HG03103 (cell line): ENCODE measurements around the gene DGKZ.

Source experiments
- ATAC-seq: cut with Tn5 transposase; IDR thresholded peaks from one replicate; pipeline ENCODE4 v1.9.1; 2021; ENCODE audit warnings: low read depth; ENCODE audit not compliant: unreplicated experiment

The DGKZ gene

DNA sequence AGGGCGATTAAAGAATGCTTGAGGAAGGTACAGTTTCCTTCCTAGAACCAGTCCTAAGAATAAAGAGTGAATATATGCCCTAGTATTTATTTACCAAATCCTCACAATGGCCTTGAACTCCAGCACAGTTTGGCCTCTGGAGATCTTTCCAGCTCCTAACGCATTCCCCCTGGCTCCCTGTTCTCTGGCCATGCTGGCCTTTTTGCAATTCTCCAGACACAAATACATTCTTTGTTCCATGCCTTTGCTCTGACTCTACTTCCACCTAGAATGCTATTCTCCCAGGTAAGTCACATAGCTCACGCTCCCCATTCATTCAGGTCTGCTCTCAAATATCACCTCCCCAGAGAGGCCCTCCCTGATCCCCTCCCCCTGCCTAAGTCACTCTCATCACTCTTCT is 3.7 kb upstream of the DGKZ start:
- ATAC-seq: no peak

DNA sequence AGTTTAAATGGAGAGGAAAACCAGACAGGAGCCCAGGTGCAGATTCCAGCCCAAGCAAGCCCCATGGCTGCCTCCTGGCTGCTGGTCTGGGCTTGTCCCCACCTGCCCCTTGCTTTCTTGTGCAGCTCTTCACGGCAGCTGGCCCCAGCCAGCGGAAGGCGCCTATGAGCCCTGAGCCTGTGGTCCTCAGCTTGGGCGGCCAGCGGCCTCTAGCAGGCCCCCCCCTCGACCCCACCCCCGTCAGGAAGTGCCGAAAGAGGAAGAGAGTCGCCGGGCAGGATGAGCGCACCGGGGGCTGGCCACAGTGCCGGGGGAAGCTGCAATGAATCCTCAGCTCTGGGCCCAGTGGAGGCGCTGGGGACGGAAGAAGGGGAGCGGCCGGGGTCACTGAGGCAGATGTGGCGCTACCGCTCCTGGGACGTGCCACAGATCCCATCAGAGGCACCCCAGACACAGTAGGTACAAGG is 2.1 kb upstream of the DGKZ start:
- no peak for ATAC-seq

DNA sequence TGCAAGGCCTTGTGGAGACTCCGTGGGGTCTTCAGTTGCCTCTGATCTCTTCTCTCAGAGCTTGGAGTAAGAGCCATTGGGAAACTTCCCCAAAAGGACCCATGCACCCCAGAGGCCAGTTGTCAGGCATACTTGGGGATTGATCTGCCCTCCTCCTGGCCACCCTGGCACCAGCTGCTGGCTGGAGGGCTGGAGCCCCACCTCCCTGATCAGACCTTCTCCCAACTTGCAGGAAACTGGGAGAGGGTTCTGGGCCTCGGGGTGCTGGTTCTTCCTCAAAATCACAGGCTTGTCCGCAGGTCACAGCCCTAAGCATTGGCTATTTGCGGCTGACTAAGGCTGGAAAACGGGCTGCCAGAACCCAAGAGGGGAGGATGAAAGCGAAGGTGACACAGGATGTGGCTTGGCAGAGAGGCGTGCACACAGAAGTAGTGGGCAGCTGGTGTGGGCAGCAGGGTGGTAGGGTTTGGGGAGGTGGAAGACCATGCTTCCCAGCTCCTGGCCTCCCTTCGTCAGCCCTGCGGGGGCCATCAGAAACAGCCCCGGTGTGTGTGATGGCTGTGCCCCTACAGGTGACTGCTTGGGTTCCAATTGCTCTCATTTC is 1.3 kb upstream of the DGKZ start:
- ATAC-seq: no peak

DNA sequence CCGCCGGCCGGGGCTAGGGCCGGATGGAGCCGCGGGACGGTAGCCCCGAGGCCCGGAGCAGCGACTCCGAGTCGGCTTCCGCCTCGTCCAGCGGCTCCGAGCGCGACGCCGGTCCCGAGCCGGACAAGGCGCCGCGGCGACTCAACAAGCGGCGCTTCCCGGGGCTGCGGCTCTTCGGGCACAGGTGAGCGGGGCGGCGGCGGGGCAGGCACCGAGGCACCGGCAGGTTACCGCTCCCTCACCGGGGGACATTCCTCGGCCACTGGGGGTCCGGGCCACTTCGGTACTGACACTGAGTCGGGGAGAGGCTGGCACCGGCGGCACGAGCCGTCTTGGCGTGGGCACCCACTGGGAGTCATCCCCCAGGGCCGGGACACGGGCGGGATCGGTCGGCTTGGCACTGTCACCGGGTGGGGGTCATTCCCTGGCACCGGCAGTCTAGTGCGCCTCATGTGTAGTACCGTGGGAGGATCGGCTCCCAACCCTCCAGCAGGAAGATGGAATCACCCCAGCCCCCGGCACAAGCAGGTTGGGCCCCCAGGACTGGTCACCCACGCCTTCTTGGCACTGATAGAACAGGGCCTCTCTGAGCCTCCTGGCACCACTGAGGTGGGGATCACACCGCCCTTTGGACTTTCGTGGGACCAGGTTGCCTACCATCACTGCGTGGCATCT is 511 bp downstream of the DGKZ start:
- no peak for ATAC-seq

DNA sequence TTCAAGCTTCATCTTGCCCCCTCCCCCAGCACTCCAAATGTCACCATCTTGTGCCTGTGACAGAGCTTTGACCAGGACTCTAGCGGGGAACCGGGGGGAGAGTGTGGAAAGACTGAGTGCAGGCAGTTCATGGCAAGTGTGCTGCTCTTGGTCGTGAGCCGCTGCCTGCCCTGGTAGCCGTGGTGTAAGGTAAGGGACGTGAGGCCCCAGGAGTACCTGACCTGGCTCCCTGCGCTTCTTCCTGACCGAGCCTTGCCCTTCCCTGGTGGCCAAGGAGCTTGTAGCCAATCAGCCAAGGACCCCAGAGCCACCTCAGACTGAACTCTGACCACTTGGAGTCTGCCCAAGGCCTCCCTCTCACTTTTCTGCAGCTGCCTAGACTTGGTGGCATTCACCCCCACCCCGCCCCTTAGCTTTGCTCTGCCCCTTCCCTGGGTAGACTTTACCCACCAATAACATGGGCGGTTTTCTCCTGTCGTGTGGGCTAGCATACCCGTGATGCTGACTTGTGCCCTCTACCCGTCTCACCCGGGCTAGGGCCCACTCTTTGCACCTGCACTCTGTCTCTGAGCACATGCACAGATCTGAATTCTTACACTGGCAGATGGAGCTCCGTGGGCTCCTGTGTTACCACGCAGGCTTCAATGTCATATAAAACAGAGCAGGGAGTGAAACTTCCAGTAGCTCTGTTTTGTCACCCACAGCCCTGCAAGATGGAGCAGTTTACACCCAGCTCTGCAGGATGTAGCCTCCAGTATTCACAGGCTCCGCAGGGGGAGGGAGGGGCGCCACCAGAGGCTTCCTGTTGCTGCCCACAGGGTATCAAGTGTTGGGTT is 1.5 kb downstream of the DGKZ start:
- ATAC-seq: no peak

DNA sequence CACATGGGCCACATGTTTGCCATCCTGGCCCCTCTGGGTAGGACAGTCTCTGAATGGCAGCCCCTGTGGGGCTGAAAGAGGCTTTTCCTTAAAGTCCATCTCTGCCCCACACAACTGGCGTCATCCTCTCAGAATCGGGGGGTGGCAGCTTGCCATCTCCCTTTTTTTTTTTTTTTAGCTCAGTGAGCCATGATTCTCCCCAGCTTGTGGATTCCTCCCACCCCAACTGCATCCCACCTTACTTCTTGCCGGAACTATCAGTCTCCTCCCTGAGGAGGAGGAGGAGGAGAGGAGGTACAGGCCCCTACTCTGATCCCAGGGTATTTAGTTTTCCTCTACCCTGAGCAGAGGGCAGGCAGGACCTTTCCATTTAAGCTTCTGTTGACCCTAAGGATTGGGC is 3.4 kb downstream of the DGKZ start:
- no peak for ATAC-seq

DNA sequence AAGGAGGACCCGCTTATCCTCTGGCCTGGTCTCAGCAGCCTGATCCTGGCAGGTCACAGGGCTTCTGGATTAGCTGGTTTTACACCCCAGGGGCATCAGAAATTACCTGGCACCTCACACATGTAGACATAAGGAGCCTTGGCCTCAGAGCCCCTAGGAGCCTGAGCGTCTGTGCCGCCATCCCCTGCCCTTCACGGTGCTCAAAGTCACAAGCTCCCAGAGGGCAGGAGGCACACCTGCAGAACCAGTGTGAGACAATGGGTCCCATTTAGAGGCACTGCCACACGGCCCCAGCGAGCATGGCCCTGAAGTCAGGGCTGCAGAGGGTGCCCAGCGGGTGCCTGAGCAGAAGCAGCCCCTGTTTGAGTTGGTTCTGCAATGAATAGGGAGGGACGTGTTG is 3.9 kb downstream of the DGKZ start:
- ATAC-seq: no peak

DNA sequence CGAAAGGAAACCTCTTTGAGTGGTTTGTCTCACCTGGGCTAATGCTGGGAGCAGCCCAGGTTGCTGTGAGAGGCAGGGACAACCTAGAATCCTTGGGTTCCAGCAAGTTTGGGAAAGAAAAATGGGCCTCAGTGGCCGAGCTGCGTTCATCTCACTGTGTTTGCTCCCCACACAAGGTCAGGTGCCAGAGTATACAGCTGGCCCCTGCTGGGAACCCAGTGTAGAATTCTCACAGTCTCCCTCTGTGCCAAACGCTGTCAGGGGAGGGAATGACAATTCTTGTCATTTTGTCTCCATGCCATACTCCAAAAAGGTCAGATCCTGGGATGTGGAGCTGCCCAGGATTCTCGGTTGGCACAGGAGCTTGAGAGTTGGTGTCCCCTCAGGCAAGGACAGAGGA is 4.3 kb downstream of the DGKZ start:
- ATAC-seq: no peak

DNA sequence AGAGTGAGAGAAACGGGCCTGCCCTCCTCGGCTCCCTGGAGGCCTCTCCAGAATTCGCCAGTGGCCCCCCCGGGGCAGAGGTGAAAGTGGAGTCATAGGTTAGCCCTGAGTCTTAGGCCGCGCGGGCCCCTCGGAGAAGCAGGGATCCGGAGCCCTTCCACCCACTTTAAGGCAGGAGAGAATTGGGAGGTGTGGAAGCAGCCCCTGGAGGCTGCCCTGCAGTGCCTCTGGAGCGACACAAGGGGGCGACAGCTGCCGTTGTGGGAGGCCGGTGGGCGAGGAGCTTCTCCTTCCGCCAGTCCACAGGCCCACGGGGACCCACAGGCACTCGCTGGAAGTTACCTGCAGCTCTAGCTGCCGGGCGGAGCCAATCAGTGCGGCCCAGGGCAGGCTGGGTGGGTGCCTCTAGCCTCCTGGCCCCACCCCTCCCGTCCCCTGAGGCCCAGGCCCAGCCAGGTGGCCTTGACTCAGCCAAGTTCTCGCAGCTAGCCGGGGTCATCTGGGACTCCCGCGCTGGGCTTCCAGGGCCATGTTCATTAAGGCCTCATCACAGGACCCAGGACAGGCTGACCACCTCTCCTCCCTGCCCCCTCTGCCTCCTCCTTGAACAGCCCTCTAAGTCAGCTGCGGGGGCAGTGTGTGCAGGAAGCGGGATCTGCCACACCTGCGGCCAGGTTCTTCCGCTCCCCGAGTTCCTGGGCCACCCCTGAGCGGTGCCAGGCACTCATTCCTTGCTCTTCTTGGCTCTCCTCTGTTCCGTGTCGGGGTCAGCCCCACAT is 5.0 kb downstream of the DGKZ start:
- no peak for ATAC-seq

DNA sequence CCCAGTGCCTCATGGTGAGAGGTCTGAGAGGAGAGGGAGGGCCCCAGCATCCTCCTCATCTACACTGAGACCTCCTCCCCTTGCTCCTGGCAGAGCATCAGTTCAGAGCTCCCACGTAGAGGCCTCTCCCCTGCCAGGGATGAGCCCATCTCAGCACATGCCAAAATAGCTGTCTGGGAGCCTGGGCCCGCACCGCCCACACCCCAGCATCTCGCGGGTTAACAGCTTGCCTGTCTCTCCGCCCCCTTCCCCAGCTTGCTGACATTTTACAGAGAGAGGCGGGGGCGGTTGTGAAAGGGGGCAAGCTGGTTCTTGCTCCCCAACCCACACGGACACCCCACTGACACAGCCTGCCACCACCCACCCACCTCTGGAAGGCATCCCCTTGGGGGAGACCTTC is 6.4 kb downstream of the DGKZ start:
- ATAC-seq: no peak

DNA sequence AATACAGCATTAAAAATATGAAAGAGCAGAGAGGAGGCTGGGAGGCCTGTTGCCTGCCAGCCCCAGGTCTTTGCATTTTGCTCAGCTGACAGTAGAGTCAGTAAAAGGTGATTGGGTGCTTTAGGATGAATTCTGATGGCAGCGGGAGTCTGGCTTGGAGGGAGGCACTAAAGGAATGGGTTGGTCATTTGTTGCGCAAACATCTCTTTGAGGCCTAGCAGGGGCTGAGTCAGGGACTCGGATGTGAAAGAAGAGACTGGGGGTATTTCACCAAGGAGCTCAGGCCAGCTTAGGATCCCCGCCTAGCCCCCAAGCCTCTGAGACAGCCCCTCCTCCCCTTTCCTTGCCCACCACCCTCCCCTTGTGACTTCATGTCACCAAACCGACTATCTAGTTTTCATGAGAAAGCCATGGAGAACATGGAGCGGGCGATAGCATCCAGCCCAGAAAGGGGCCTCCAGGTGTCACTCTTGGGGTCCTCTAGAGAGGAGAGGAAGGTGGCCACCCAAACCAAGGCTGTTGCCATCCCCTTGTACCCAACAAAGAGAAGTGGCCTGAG is 9.7 kb downstream of the DGKZ start:
- ATAC-seq: no peak

DNA sequence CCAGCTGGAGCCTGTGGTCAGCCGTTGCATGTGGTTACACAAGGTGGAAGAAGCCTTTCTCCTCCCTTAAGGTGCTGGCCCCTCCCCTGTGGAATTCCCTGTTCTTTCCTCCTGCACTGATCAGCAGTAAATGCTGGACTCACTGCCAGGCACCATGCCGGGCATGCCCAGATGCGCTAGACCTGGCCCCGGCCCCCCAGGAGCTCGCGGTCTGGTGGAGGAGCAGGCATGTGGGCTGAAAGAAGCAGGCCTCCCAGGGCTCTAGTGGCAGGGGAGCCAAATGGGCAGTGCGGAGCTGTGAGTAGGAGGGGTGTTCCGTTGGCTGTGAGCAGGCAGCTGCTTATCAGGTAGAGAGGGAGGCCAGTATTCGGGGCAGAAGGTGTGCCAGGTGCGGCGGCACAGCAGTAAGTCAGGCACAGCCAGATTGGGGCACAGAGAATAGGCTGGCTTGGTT is 10.2 kb downstream of the DGKZ start:
- ATAC-seq: no peak

DNA sequence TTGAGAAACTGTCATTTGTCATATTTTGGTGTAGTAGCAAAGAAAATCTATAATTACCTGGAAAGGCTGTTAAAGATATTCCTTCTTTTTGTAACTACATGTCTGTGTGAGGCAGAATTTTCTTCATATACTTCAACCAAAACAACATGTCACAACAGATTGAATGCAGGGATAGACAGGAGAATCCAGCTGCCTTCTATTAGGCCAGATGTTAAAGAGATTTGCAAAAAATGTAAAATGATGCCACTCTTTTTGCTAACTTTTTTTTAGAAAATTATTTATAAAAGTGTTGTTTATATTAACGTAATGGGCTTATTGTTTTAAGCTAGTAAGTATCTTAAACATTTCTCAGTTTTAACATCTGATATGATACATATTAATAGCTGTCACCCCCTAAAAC is 12.7 kb downstream of the DGKZ start:
- no peak for ATAC-seq

DNA sequence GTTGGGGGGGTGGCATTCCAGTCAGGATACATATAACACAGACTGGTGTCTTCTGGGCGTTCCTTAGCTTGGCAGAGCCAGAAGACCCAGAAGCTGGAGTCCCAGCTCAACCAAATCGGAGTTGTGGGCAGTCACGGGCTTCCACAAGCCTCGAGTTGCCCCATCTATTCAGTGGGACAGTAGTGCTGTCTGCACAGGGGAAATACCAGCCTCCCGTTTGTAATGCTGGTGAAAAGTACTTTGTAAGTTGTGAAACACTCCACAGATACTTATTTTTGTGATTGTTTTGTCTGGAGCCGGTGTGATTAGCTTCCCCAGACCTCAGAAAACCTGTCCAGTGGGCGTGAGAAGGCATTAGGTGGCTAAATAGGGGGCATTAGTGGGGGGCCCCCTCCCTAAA is 13.6 kb downstream of the DGKZ start:
- ATAC-seq: no peak

DNA sequence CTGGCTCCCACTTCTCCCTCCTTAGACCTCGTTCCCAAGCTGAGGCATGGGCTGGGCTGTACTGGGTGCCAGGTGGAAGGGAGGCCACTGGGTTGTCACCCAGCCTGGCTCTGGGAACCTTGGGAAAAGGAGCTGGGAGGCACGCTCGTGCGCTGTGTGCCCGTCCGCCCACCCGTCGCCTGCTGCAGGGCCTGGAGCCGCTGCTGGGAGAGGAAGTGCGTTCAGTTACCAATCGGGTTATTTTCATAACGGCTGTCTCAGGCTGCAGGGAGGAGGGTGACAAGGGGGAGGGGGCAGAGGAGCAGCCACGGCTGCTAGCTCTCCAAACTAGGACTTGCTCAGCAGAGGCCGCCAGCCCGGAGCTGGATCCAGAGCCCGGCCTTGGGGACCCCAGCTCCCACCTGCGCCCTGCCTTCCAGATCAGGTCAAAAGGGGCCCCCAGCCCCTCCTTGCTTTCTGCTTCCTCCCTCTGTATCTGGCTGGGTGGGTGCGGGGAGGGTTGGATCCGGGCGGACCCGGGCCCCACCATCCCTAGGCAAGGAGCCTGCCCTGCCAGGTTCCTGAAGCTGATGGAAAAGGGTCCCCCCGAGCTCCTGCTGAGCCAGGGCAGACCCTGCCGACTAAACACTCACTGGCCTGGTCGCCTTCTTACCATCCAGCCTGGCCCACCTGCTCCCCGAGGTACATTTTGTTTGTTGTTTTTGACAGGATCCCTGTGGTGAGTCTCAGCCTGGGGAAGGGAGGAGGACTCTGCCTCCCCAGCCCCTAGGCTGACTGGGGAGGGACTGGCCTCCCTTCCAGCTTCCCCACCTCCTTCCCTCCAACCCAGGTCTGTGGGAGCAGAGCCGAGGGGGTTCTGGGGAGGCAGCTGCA is 14.3 kb downstream of the DGKZ start:
- ATAC-seq: peak; percentile 89

DNA sequence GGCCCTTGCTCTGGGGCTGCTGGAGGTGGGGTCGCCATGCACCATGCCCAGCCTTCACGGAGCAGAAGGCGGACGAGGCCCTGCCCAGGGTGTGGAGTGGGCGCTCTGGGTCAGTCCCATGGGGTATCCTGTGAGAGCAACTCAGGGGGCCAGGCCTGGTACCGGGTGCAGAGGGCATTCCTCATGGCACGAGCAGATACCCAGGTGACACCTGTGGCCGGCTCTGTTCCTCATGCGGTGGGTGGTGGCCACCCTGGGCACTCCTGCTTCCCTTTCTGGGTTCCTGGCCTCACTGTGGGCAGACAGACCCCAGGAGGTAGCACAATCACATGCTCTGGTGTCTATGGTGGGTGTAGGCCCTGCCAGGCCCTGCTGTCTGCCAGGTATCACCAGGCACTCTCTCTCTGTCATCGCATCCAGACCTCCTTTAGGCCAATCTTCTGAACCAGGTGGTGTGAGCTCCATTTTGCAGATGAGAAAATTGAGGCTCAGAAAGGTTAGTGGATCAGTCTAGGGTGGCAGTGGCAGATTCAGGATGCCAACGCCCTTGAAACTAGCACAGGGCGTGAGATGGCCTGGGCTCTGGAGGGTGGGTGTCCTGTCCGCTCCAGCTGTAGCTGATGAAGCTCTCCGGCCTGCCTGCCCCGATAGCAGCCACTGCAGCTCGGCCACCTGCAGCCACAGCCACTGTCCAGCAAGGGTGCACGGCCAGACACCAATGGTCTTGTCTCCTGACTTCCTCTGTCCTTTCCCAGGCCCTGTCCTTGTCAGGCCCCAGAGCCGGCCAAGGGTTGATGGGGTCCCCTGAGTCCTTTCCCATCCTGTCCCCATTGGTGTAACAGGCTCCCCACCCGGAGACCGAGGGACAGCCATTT is 15.1 kb downstream of the DGKZ start:
- no peak for ATAC-seq

DNA sequence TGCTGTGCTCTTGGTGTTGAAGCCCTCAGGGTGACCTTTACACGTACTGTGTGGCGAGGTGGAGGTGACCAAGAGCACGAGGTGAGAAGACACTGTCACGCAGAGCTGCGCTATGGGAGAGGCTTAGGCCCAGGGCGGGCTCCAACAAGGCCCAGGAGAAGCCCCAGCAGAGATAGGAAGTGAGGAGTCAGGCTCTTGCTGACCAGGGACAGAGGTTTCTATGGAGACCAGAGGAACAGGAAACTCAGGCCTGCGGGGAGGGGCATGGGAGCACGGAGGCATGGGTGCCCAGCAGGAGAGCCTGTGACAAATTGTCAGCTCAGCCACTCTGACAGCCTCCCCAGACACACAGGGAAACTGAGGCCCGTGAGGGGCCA is 15.8 kb downstream of the DGKZ start:
- ATAC-seq: no peak

DNA sequence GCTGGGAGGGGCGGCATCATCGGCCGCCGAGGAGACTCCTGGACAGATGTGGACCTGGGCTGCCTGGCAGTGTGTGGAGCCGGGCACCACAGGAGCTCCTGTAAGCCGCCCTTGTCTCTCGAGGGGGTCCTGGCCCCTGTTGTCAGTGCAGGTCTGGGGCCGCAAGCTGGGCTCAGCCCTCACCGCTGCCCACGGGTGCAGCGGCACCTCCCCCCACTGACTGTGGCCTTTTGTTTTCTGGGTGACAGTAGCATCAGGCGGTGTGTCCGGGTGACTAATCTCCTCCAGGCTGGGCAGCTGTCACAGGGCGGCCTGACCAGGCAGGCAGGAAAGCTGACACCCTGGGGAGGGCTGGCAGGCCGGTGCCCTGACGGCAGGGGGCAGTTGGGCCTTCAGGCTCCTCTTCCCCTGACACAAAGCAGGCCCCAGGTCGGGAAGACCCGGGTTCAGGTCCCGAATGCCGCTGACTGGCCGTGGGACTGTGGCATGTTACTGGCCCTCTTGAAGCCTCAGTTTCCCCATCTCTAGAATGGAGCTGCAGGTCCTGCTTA is 16.3 kb downstream of the DGKZ start:
- ATAC-seq: no peak
